Neural cell (in vitro differentiated cells): ENCODE results near the gene ACHE. TPM values are rescaled to one million over a fixed set of nuclear protein-coding genes. Genes with fewer than 3 reads are reported as not detected.

Experiments
- H2AFZ ChIP-seq: fragments of 200-600, 300-800 bp; sonication (generic), shearing (Covaris generic); 2 replicates; pipeline ENCODE4 v1.6.0; 2014; ENCODE audit warnings: low read depth, mild to moderate bottlenecking, antibody characterized with exemption, low read length, moderate library complexity
- H3F3A ChIP-seq: fragments of 200-600 bp; shearing (Covaris generic); 2 replicates; pipeline ENCODE4 v1.6.1; 2016; ENCODE audit warnings: mild to moderate bottlenecking, moderate library complexity, mixed read lengths, antibody characterized with exemption, low read length; ENCODE audit not compliant: insufficient read depth, poor library complexity, severe bottlenecking
- H3K27ac ChIP-seq: fragments of 200-600, 300-800 bp; sonication (generic), shearing (Covaris generic); 2 replicates; pipeline ENCODE4 v1.5.1; 2014; ENCODE audit warnings: mild to moderate bottlenecking, low read length, moderate library complexity
- H3K27me3 ChIP-seq: fragments of 300-800, 200-600 bp; sonication (generic), shearing (Covaris generic); 2 replicates; pipeline ENCODE4 v1.6.0; 2014; ENCODE audit warnings: mild to moderate bottlenecking, low read depth, low read length, moderate library complexity; ENCODE audit not compliant: insufficient read depth
- H3K36me3 ChIP-seq: fragments of 300-800, 200-600 bp; sonication (generic), shearing (Covaris generic); 2 replicates; pipeline ENCODE4 v1.5.1; 2014; ENCODE audit warnings: mild to moderate bottlenecking, antibody characterized with exemption, low read length, moderate library complexity; ENCODE audit not compliant: insufficient read depth
- H3K4me2 ChIP-seq: fragments of 300-800, 200-600 bp; sonication (generic), shearing (Covaris generic); 2 replicates; pipeline ENCODE4 v1.6.0; 2014; ENCODE audit warnings: mild to moderate bottlenecking, low read length
- H3K4me3 ChIP-seq: fragments of 300-800, 200-600 bp; sonication (generic), shearing (Covaris generic); 2 replicates; pipeline ENCODE4 v1.5.1; 2014; ENCODE audit warnings: mild to moderate bottlenecking, low read length, moderate library complexity
- H3K79me2 ChIP-seq: fragments of 200-600 bp; shearing (Covaris generic); replicated peaks from 2 replicates; pipeline ENCODE4 v1.6.0; 2014; ENCODE audit warnings: mild to moderate bottlenecking, low read length, moderate library complexity; ENCODE audit not compliant: insufficient read depth
- H3K9ac ChIP-seq: fragments of 300-800, 200-600 bp; sonication (generic), shearing (Covaris generic); 2 replicates; pipeline ENCODE4 v1.6.1; 2016; ENCODE audit warnings: mild to moderate bottlenecking, low read length, mixed read lengths
- H3K9me2 ChIP-seq: fragments of 200-600 bp; shearing (Covaris generic); 2 replicates; pipeline ENCODE4 v1.6.1; 2016; ENCODE audit warnings: mild to moderate bottlenecking, low read length, mixed read lengths; ENCODE audit not compliant: insufficient read depth
- H3K9me3 ChIP-seq: fragments of 200-600, 300-800 bp; sonication (generic), shearing (Covaris generic); 2 replicates; pipeline ENCODE4 v1.6.1; 2016; ENCODE audit warnings: mild to moderate bottlenecking, mixed run types, low read length, moderate library complexity, mixed read lengths
- H4K20me1 ChIP-seq: fragments of 200-600 bp; shearing (Covaris generic); 2 replicates; pipeline ENCODE4 v1.6.1; 2016; ENCODE audit warnings: mild to moderate bottlenecking, mixed run types; ENCODE audit not compliant: insufficient read depth
- EP300 ChIP-seq: fragments of 450-650 bp; conservative IDR thresholded peaks from 2 replicates; pipeline ENCODE4 v1.6.1; 2014; ENCODE audit warnings: antibody characterized with exemption, mild to moderate bottlenecking, moderate library complexity; ENCODE audit not compliant: poor library complexity, severe bottlenecking
- EZH2 ChIP-seq: fragments of 200-600, 300-800 bp; shearing (Covaris generic), sonication (generic); IDR thresholded peaks from 2 replicates; pipeline ENCODE4 v1.6.1; 2014; ENCODE audit warnings: antibody characterized with exemption, low read length, borderline replicate concordance, mild to moderate bottlenecking; ENCODE audit not compliant: insufficient read depth, poor library complexity, severe bottlenecking
- POLR2AphosphoS5 ChIP-seq: IDR thresholded peaks from 2 replicates; pipeline ENCODE4 v1.6.1; 2012
- RAD21 ChIP-seq: fragments of 450-650 bp; conservative IDR thresholded peaks from 2 replicates; pipeline ENCODE4 v1.6.1; 2014; ENCODE audit warnings: antibody characterized with exemption, mild to moderate bottlenecking, moderate library complexity
- SMC3 ChIP-seq: fragments of 450-650 bp; conservative IDR thresholded peaks from 2 replicates; pipeline ENCODE4 v1.6.1; 2014; ENCODE audit warnings: antibody characterized with exemption, mild to moderate bottlenecking, moderate library complexity; ENCODE audit not compliant: poor library complexity
- TAF1 ChIP-seq: IDR thresholded peaks from 2 replicates; pipeline ENCODE4 v1.6.1; 2012; ENCODE audit warnings: low read depth
- polyA plus RNA-seq: library from polyadenylated mRNA; depleted of rRNA; stranded (reverse); fragments of >200 nt; gene quantifications from 2 replicates; pipeline ENCODE4 v1.2.3, GENCODE V29; 2014
- TF ChIP-seq, protein P1 (sequence below): IDR thresholded peaks from 2 replicates; pipeline ENCODE4 v1.6.1; 2012; ENCODE audit warnings: borderline replicate concordance
- TF ChIP-seq, protein P2 (sequence below): fragments of 450-650 bp; IDR thresholded peaks from 2 replicates; pipeline ENCODE4 v1.5.1; 2014; ENCODE audit warnings: antibody characterized with exemption, mild to moderate bottlenecking, moderate library complexity; ENCODE audit not compliant: poor library complexity, severe bottlenecking

ACHE gene
- polyA plus RNA-seq, 1 donor from 2014 or later: 12.2 TPM

DNA sequence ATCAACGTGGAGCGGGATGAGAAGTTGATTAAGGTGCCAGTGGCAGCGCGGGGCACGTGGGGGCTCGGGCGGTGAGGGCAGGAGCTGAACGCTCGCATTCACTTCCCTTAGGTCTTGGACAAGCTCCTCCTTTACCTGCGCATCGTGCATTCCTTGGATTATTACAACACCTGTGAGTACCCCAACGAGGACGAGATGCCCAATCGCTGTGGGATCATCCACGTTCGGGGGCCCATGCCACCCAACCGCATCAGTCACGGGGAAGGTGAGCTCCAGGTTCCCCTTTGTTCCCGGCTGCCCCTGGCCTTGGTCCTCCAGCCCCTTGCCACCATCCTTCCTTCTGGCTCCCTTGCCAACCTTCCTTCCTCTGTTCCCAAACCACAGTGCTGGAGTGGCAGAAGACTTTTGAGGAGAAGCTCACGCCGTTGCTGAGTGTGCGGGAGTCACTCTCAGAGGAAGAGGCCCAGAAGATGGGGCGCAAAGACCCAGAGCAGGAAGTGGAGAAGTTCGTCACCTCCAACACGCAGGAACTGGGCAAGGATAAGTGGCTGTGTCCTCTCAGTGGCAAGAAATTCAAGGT lies 8.7 kb downstream of the ACHE start:
- Histone ChIP-seq H2AFZ (no peak overlapping the region), H3K9ac (no peak overlapping the region), H3K27ac (no peak overlapping the region), H3F3A (no peaks in the 10 kb centered on the region), H4K20me1 (no peaks in the 10 kb centered on the region), H3K27me3 (peaks cover 4% of the 10 kb centered on the region), H3K4me3 (no peak overlapping the region), H3K9me2 (no peaks in the 10 kb centered on the region), H3K79me2 (no peaks in the 10 kb centered on the region), H3K36me3 (peaks cover 18% of the 10 kb centered on the region), H3K9me3 (no peaks in the 10 kb centered on the region), H3K4me2 (no peak overlapping the region)
- no peak for TF ChIP-seq SMC3
- TF ChIP-seq TAF1: no peak
- no peak for TF ChIP-seq RAD21
- no peak for TF ChIP-seq POLR2AphosphoS5

DNA sequence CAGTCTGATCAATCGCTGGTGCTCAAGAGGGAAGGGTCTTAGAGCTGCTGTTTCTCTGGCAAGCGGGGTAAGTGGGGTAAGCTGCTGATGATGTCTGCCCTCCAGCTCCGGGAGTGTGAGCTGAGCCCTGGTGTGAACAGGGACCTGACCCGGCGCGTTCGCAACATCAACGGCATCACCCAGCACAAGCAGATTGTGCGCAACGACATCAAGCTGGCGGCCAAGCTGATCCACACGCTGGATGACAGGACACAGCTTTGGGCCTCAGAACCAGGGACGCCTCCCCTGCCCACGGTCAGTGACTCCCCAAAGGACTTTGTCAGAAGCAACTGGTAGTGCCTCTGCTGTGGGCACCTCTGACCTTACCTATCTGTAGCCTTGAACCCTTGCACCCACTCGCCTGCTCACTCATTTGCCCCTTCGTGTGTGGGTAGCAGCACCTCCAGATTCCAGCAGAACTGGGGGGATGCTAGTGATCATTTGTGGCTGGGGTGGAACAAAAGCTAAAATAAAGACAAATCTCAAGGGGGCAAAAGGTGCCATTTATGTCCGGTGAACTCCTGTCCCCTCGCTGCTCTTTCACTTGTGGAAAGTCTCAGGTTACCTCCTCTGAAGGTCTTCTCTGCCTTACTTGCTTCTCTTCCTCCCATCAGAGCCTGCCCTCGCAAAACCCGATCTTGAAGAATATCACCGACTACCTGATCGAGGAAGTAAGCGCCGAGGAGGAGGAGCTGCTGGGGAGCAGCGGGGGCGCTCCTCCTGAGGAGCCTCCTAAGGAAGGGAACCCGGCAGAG lies 9.3 kb downstream of the ACHE start:
- Histone ChIP-seq H3K27me3 (peaks cover 4% of the 10 kb centered on the region), H3K79me2 (no peaks in the 10 kb centered on the region)
- TF ChIP-seq, protein P1, sequence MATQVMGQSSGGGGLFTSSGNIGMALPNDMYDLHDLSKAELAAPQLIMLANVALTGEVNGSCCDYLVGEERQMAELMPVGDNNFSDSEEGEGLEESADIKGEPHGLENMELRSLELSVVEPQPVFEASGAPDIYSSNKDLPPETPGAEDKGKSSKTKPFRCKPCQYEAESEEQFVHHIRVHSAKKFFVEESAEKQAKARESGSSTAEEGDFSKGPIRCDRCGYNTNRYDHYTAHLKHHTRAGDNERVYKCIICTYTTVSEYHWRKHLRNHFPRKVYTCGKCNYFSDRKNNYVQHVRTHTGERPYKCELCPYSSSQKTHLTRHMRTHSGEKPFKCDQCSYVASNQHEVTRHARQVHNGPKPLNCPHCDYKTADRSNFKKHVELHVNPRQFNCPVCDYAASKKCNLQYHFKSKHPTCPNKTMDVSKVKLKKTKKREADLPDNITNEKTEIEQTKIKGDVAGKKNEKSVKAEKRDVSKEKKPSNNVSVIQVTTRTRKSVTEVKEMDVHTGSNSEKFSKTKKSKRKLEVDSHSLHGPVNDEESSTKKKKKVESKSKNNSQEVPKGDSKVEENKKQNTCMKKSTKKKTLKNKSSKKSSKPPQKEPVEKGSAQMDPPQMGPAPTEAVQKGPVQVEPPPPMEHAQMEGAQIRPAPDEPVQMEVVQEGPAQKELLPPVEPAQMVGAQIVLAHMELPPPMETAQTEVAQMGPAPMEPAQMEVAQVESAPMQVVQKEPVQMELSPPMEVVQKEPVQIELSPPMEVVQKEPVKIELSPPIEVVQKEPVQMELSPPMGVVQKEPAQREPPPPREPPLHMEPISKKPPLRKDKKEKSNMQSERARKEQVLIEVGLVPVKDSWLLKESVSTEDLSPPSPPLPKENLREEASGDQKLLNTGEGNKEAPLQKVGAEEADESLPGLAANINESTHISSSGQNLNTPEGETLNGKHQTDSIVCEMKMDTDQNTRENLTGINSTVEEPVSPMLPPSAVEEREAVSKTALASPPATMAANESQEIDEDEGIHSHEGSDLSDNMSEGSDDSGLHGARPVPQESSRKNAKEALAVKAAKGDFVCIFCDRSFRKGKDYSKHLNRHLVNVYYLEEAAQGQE: no peak
- TF ChIP-seq, protein P2, sequence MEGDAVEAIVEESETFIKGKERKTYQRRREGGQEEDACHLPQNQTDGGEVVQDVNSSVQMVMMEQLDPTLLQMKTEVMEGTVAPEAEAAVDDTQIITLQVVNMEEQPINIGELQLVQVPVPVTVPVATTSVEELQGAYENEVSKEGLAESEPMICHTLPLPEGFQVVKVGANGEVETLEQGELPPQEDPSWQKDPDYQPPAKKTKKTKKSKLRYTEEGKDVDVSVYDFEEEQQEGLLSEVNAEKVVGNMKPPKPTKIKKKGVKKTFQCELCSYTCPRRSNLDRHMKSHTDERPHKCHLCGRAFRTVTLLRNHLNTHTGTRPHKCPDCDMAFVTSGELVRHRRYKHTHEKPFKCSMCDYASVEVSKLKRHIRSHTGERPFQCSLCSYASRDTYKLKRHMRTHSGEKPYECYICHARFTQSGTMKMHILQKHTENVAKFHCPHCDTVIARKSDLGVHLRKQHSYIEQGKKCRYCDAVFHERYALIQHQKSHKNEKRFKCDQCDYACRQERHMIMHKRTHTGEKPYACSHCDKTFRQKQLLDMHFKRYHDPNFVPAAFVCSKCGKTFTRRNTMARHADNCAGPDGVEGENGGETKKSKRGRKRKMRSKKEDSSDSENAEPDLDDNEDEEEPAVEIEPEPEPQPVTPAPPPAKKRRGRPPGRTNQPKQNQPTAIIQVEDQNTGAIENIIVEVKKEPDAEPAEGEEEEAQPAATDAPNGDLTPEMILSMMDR: no peak
- TF ChIP-seq POLR2AphosphoS5 (peak; percentile 2), SMC3 (no peak)

DNA sequence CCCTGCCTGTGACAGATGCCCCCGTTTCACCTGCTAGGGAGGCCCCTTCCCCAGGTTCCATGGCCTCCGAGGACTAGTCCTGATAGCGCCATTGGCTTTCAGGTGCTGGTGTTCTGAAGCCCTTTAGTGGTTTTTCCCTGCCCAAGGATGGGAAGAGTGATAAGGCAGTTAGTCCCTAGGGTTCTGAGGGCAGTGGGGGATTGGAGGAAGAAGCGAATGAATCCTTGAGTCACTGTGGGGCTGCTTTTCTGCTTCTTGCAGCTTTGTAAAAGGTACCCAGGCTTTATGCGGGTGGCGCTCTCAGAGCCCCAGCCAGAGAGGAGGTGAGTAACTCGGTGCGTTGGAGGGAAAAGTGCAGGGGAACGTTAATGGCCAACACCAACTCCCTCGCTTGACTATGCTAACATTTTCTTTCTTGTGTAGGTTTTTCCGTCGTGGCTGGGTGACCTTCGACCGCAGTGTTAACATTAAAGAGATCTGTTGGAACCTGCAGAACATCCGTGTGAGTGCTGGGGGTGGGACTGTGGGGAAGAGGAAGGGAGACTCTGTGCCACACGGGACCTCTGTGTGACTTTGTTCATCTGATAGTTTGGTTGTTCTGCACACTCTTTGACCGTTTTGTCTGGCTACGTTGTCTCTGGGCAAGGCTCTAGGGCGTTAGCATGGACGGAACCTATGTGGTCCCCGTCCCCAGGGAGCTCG lies 10.1 kb downstream of the ACHE start:
- Histone ChIP-seq H3K79me2 (peaks cover 5% of the 10 kb centered on the region), H3K9ac (no peak overlapping the region), H3K27ac (no peak overlapping the region), H3F3A (no peaks in the 10 kb centered on the region), H3K4me3 (no peak overlapping the region), H4K20me1 (no peaks in the 10 kb centered on the region), H2AFZ (no peak overlapping the region), H3K27me3 (peaks cover under 1% of the 10 kb centered on the region), H3K4me2 (no peak overlapping the region), H3K9me2 (no peaks in the 10 kb centered on the region), H3K9me3 (no peaks in the 10 kb centered on the region), H3K36me3 (peaks cover 18% of the 10 kb centered on the region)
- TF ChIP-seq EZH2: no peak
- TF ChIP-seq POLR2AphosphoS5: no peak
- no peak for TF ChIP-seq SMC3
- TF ChIP-seq RAD21: no peak
- TF ChIP-seq TAF1: no peak
- TF ChIP-seq, protein P1: no peak
- no peak for TF ChIP-seq EP300

More for the DNA sequence above, 9.3 kb downstream of the ACHE start:
- Histone ChIP-seq H3K4me3 (no peak overlapping the region), H3K36me3 (peaks cover 18% of the 10 kb centered on the region), H2AFZ (no peak overlapping the region), H3K9ac (no peak overlapping the region), H3K9me2 (no peaks in the 10 kb centered on the region), H3K4me2 (no peak overlapping the region), H4K20me1 (no peaks in the 10 kb centered on the region), H3K27ac (no peak overlapping the region), H3F3A (no peaks in the 10 kb centered on the region), H3K9me3 (no peaks in the 10 kb centered on the region)
